Vagina (tissue), 2 donors: ENCODE measurements around the gene CALM3. TPM values are rescaled to one million over a fixed set of nuclear protein-coding genes. Genes with fewer than 3 reads are reported as not detected.

Experiments used
- DNase-seq, 2 donors: peaks; one replicate each; pipeline ENCODE4 v3.0.0-alpha.2; 2017; ENCODE audit errors: extremely low spot score in 2 of 2
- H3K27ac ChIP-seq: fragments of 200-600 bp; sonication (generic); one replicate; pipeline ENCODE4 v1.5.1; 2019
- H3K27me3 ChIP-seq: fragments of 200-600 bp; sonication (generic); one replicate; pipeline ENCODE4 v1.5.1; 2019
- H3K36me3 ChIP-seq, 2 donors: fragments of 200-600 bp; sonication (generic); one replicate each; pipeline ENCODE4 v1.5.1; 2017 to 2019
- H3K4me1 ChIP-seq: fragments of 200-600 bp; sonication (generic); one replicate; pipeline ENCODE4 v1.5.1; 2019
- H3K4me3 ChIP-seq, 2 donors: fragments of 200-600 bp; sonication (generic); 1 replicate in 1 of 2; 2 replicates in 1 of 2; pipeline ENCODE4 v1.5.1; 2016 to 2019
- H3K9me3 ChIP-seq: fragments of 200-600 bp; sonication (generic); one replicate; pipeline ENCODE4 v1.5.1; 2019
- CTCF ChIP-seq, 3 experiments: fragments of 450-650 bp in 2 of 3; fragments of 200-600 bp in 1 of 3; sonication (generic) in 1 of 3; IDR thresholded peaks; one replicate each; pipeline ENCODE4 v1.5.1; 2017 to 2019; ENCODE audit warnings: antibody characterized with exemption in 3 of 3, mild to moderate bottlenecking in 2 of 3, moderate library complexity in 2 of 3
- POLR2A ChIP-seq, 2 donors: fragments of 450-650 bp; IDR thresholded peaks; one replicate each; pipeline ENCODE4 v1.6.1; 2017; ENCODE audit warnings: antibody characterized with exemption in 2 of 2, mild to moderate bottlenecking in 2 of 2, moderate library complexity in 2 of 2
- POLR2AphosphoS5 ChIP-seq, 2 donors: sonication (generic); formaldehyde crosslinking; IDR thresholded peaks; one replicate each; pipeline ENCODE4 v1.9.0; 2017; ENCODE audit warnings: antibody characterized with exemption in 2 of 2, mild to moderate bottlenecking in 2 of 2, low read depth in 1 of 2; ENCODE audit not compliant: insufficient read depth in 1 of 2
- intact Hi-C: fragments of 100-400 bp; cut with DNase I; formaldehyde crosslinking; loops from one replicate; pipeline ENCODE4 v1.15.1; 2023
- total RNA-seq: library from RNA; depleted of rRNA; stranded (reverse); fragments of >200 nt; gene quantifications from one replicate; pipeline ENCODE4 v1.2.3, GENCODE V29; 2016

CALM3 gene
- total RNA-seq, 1 donor from 2014 or later: 105 TPM

- H3K4me3 ChIP-seq: peak overlapping the region; percentile 38 to 39
- H3K27ac ChIP-seq: no peak overlapping the region
- TF ChIP-seq POLR2A (IDR thresholded peaks at IDR 0.05): no peak
- TF ChIP-seq POLR2AphosphoS5 (IDR thresholded peaks at IDR 0.05; ENCODE audit: insufficient read depth in 1 of 2, low read depth in 1 of 2): no peak
- no peak for TF ChIP-seq CTCF (IDR thresholded peaks at IDR 0.05)
- H3K27me3 ChIP-seq: no peaks in the 10 kb centered on the region
- intact Hi-C loops: no loop called here
- no peaks in the 10 kb centered on the region for H3K9me3 ChIP-seq
- no peaks in the 10 kb centered on the region for H3K36me3 ChIP-seq
- no peak for DNase-seq
- peaks cover 58% of the 10 kb centered on the region for H3K4me1 ChIP-seq
Measured at GRCh38 chr19:46634656-46635218, 33.6 kb downstream of the CALM3 start.

- Histone ChIP-seq H3K36me3 (no peaks in the 10 kb centered on the region), H3K27ac (no peak within 1 kb of the TSS), H3K9me3 (no peaks in the 10 kb centered on the region), H3K27me3 (no peaks in the 10 kb centered on the region), H3K4me3 (peak within 1 kb of the TSS in 1 of 2 donors; percentile 39), H3K4me1 (peaks cover 54% of the 10 kb centered on the region)
- no peak for DNase-seq
- TF ChIP-seq POLR2A (IDR thresholded peaks at IDR 0.05): no peak
- TF ChIP-seq CTCF (IDR thresholded peaks at IDR 0.05): no peak
- no peak for TF ChIP-seq POLR2AphosphoS5 (IDR thresholded peaks at IDR 0.05; ENCODE audit: insufficient read depth in 1 of 2, low read depth in 1 of 2)
- intact Hi-C loops: no loop called here
Measured at GRCh38 chr19:46635920-46636761, 35.0 kb downstream of the CALM3 start, which contains the start of gene GNG8. TSS of gene GNG8 (minus strand) at chr19:46636202. CDS start at chr19:46634682, 1,520 bp downstream.

- H3K27ac ChIP-seq: no peak overlapping the region
- no peaks in the 10 kb centered on the region for H3K36me3 ChIP-seq
- peaks cover 49% of the 10 kb centered on the region for H3K4me1 ChIP-seq
- H3K4me3 ChIP-seq: no peak overlapping the region
- TF ChIP-seq POLR2A (IDR thresholded peaks at IDR 0.05) (no peak), CTCF (IDR thresholded peaks at IDR 0.05) (no peak), POLR2AphosphoS5 (IDR thresholded peaks at IDR 0.05; ENCODE audit: insufficient read depth in 1 of 2, low read depth in 1 of 2) (no peak)
- H3K27me3 ChIP-seq: no peaks in the 10 kb centered on the region
- no peak for DNase-seq
- H3K9me3 ChIP-seq: no peaks in the 10 kb centered on the region
- intact Hi-C loops: no loop called here
Measured at GRCh38 chr19:46637224-46637623, 36.1 kb downstream of the CALM3 start.

GRCh38 chr19:46639358-46640182 is 38.4 kb downstream of the CALM3 start:
- no peaks in the 10 kb centered on the region for H3K27me3 ChIP-seq
- peaks cover 34% of the 10 kb centered on the region for H3K4me1 ChIP-seq
- H3K9me3 ChIP-seq: no peaks in the 10 kb centered on the region
- peak in 1 of 2 donors; percentile 78 for TF ChIP-seq POLR2AphosphoS5 (IDR thresholded peaks at IDR 0.05; ENCODE audit: insufficient read depth in 1 of 2, low read depth in 1 of 2)
- no peak for TF ChIP-seq CTCF (IDR thresholded peaks at IDR 0.05)
- intact Hi-C loops: no loop called here
- peak overlapping the region; percentile 84 for H3K27ac ChIP-seq
- DNase-seq: no peak
- H3K36me3 ChIP-seq: no peaks in the 10 kb centered on the region
- H3K4me3 ChIP-seq: peak overlapping the region; percentile 46 to 62
